HCT116 (cell line): ENCODE results near the gene FBXO34. TPM values are rescaled to one million over a fixed set of nuclear protein-coding genes. Genes with fewer than 3 reads are reported as not detected.

Experiments
- ATAC-seq: fragments of 200-7000 bp; cut with Tn5 transposase; 2 replicates; pipeline ENCODE4 v1.9.1; 2020; ENCODE audit warnings: mild to moderate bottlenecking, moderate library complexity
- BruUV-seq: library from RNA; stranded (reverse); fragments of 400-500 nt; replicated peaks from 2 replicates; lab custom pipeline; 2021; lab: Mats Ljungman, UMichigan
- CTCF ChIA-PET: fragments of 300-600 bp; sonication (Branson Sonifier 250); formaldehyde crosslinking; loops from one replicate; lab custom pipeline; 2021; ENCODE audit warnings: antibody characterized with exemption; lab: Charles Lee
- POLR2A ChIA-PET: fragments of 300-600, 350-600 bp; sonication (Branson Sonifier 250); formaldehyde crosslinking; loops from one replicate; lab custom pipeline; 2021; ENCODE audit warnings: antibody characterized with exemption; lab: Charles Lee
- RAD21 ChIA-PET, 2 experiments: fragments of 300-600 bp; sonication (Branson Sonifier 250); formaldehyde crosslinking; loops; one replicate each; lab custom pipeline; 2023; ENCODE audit warnings: low total read pairs in 2 of 2; ENCODE audit not compliant: uncharacterized antibody in 2 of 2, unreplicated experiment in 2 of 2, low non-redundant PET in 1 of 2; lab: Charles Lee
- DNase-seq: peaks from one replicate; pipeline ENCODE4 v3.0.0-alpha.2; 2010; ENCODE audit warnings: low read depth, low spot score
- H2AFZ ChIP-seq: fragments of 200-600 bp; shearing (Covaris generic), sonication (generic); 2 replicates; pipeline ENCODE4 v1.6.1; 2017; ENCODE audit warnings: low read depth, mixed run types, mixed read lengths, antibody characterized with exemption, low read length; ENCODE audit not compliant: poor library complexity, severe bottlenecking
- H3K27ac ChIP-seq: 2 replicates; pipeline ENCODE4 v1.5.1; 2012; ENCODE audit warnings: low read depth, low read length
- H3K27me3 ChIP-seq: fragments of 200-600 bp; sonication (generic); 2 replicates; pipeline ENCODE4 v1.6.1; 2016; ENCODE audit warnings: mixed run types, low read length, mixed read lengths; ENCODE audit not compliant: insufficient read depth
- H3K36me3 ChIP-seq, 2 experiments: fragments of 200-500 bp in 1 of 2; fragments of 200-600 bp in 1 of 2; sonication (Bioruptor generic) in 1 of 2; sonication (generic) in 1 of 2; 2 replicates each; pipeline versions ENCODE4 v1.5.1 to v1.6.1; 2014 to 2016; ENCODE audit warnings: low read length in 2 of 2, inconsistent platforms in 1 of 2, mixed read lengths in 1 of 2, mixed run types in 1 of 2; ENCODE audit not compliant: insufficient read depth in 2 of 2, control insufficient read depth in 1 of 2
- H3K4me1 ChIP-seq, 2 experiments: fragments of 200-600 bp in 1 of 2; sonication (generic) in 1 of 2; 2 replicates each; pipeline versions ENCODE4 v1.5.1 to v1.6.1; 2012 to 2017; ENCODE audit warnings: low read length in 2 of 2, inconsistent platforms in 1 of 2, mild to moderate bottlenecking in 1 of 2, mixed read lengths in 1 of 2, mixed run types in 1 of 2, moderate library complexity in 1 of 2; ENCODE audit not compliant: insufficient read depth in 2 of 2, control insufficient read depth in 1 of 2
- H3K4me2 ChIP-seq: fragments of 200-600 bp; sonication (generic); 2 replicates; pipeline ENCODE4 v1.6.1; 2017; ENCODE audit warnings: mixed run types, low read length, mixed read lengths
- H3K4me3 ChIP-seq, 2 experiments: fragments of 200-600 bp in 1 of 2; sonication (generic) in 1 of 2; replicated peaks in 1 of 2; 2 replicates each; pipeline ENCODE4 v1.5.1; 2011 to 2016; ENCODE audit warnings: low read length in 2 of 2, control low read depth in 1 of 2, low read depth in 1 of 2, mild to moderate bottlenecking in 1 of 2, mixed read lengths in 1 of 2, mixed run types in 1 of 2
- H3K79me2 ChIP-seq: fragments of 200-600 bp; sonication (generic); 2 replicates; pipeline ENCODE4 v1.6.1; 2017; ENCODE audit warnings: mild to moderate bottlenecking, mixed run types, low read length, moderate library complexity, mixed read lengths; ENCODE audit not compliant: insufficient read depth
- H3K9ac ChIP-seq: fragments of 200-600 bp; sonication (generic); 2 replicates; pipeline ENCODE4 v1.6.1; 2016; ENCODE audit warnings: low read length, mixed read lengths
- H3K9me2 ChIP-seq: fragments of 200-600 bp; sonication (generic), shearing (Covaris generic); 2 replicates; pipeline ENCODE4 v1.6.1; 2017; ENCODE audit warnings: mixed run types, mild to moderate bottlenecking, moderate library complexity; ENCODE audit not compliant: insufficient read depth
- H3K9me3 ChIP-seq, 2 experiments: fragments of 200-500 bp in 1 of 2; fragments of 200-600 bp in 1 of 2; sonication (Bioruptor generic) in 1 of 2; sonication (generic) in 1 of 2; 2 replicates each; pipeline ENCODE4 v1.6.1; 2014 to 2017; ENCODE audit warnings: low read length in 2 of 2, mixed read lengths in 2 of 2, inconsistent platforms in 1 of 2, low read depth in 1 of 2, mild to moderate bottlenecking in 1 of 2, mixed run types in 1 of 2, moderate library complexity in 1 of 2; ENCODE audit not compliant: control insufficient read depth in 1 of 2, insufficient read depth in 1 of 2
- H4K20me1 ChIP-seq: fragments of 200-600 bp; sonication (generic), shearing (Covaris generic); 2 replicates; pipeline ENCODE4 v1.6.1; 2017; ENCODE audit warnings: mixed run types, mild to moderate bottlenecking, moderate library complexity; ENCODE audit not compliant: insufficient read depth
- ATF3 ChIP-seq: IDR thresholded peaks from 2 replicates; pipeline ENCODE4 v1.6.1; 2012
- CBX3 ChIP-seq: IDR thresholded peaks from 2 replicates; pipeline ENCODE4 v1.6.1; 2012; ENCODE audit warnings: low read depth
- CEBPB ChIP-seq: IDR thresholded peaks from 2 replicates; pipeline ENCODE4 v1.6.1; 2012; ENCODE audit warnings: low read depth
- EZH2phosphoT487 ChIP-seq: fragments of 200-600 bp; IDR thresholded peaks from 2 replicates; pipeline ENCODE4 v1.6.1; 2018; ENCODE audit warnings: antibody characterized with exemption, borderline replicate concordance
- FOSL1 ChIP-seq: IDR thresholded peaks from 2 replicates; pipeline ENCODE4 v1.6.1; 2012; ENCODE audit warnings: low read depth
- JUND ChIP-seq: IDR thresholded peaks from 2 replicates; pipeline ENCODE4 v1.6.1; 2012
- RAD21 ChIP-seq: IDR thresholded peaks from 2 replicates; pipeline ENCODE4 v1.6.1; 2012; ENCODE audit warnings: low read depth, mild to moderate bottlenecking
- SP1 ChIP-seq: IDR thresholded peaks from 2 replicates; pipeline ENCODE4 v1.6.1; 2012; ENCODE audit warnings: low read depth
- TCF7L2 ChIP-seq: IDR thresholded peaks from 2 replicates; pipeline ENCODE4 v1.7.0; 2011; ENCODE audit warnings: borderline replicate concordance, inconsistent platforms; ENCODE audit not compliant: insufficient read depth, insufficient read length; ENCODE audit errors: extremely low read depth
- intact Hi-C: fragments of 100-400 bp; cut with micrococcal nuclease; formaldehyde crosslinking; loops from 2 replicates; pipeline ENCODE4 v1.10.0; 2022
- total RNA-seq: library from RNA; stranded (reverse); gene quantifications from one replicate; pipeline ENCODE4 v1.2.1, GENCODE V29; 2021; ENCODE audit not compliant: unreplicated experiment
- TF ChIP-seq, protein P1 (sequence below): IDR thresholded peaks from 2 replicates; pipeline ENCODE4 v1.6.1; 2012
- TF ChIP-seq, protein P2 (sequence below): IDR thresholded peaks from 2 replicates; pipeline ENCODE4 v1.6.1; 2012; ENCODE audit warnings: low read depth
- TF ChIP-seq, protein P3 (sequence below): IDR thresholded peaks from 2 replicates; pipeline ENCODE4 v1.6.1; 2011; ENCODE audit warnings: mild to moderate bottlenecking, low read length, moderate library complexity; ENCODE audit not compliant: insufficient replicate concordance; ENCODE audit errors: extremely low read depth

Gene FBXO34
- total RNA-seq, 1 experiment from 2014 or later = 26.9 TPM

DNA sequence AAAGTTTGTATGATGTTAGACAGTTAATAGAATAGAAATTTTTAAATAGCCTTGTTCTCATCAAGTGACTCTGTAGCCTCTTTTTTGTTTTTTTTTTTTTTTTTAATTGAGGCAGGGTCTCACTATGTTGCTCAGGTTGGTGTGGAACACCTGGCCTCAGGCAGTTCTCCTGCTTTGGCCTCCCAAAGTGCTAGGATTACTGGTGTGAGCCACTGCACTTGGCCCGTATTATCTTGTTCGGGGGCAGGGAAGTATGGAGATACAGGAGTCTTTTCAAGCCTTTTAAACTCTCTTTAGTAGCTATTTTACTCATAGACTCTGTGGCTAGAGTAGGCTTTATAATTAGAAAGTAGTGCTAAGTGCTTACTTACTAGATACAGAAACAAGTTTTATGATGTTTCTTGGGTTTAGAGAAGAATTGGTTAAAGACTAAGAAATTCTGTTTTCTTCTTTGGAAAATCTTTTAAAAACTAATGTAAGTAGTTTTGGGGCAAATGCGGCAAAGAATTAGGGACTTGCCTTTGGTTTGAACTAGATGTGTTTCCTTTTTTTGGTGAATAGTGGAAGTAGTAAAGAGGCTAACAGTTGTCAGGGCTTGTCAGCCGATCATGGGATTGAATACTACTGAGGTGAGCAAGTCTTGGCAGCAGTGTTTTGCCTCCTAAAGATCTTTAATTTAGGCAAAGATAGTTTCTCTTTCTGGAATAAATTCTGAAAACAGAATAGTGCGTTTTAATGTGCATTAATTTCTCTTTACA lies 31.3 kb downstream of the FBXO34 start (continued):
- TF ChIP-seq, protein P1, sequence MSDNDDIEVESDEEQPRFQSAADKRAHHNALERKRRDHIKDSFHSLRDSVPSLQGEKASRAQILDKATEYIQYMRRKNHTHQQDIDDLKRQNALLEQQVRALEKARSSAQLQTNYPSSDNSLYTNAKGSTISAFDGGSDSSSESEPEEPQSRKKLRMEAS = no peak
- TF ChIP-seq JUND = no peak
- TF ChIP-seq SP1 = no peak
- TF ChIP-seq, all 23 proteins: peak for 0

- Histone ChIP-seq H3K79me2 (peaks cover 87% of the 10 kb centered on the region), H3K9me3 (no peaks in the 10 kb centered on the region), H3K36me3 (no peaks in the 10 kb centered on the region), H3K4me2 (no peak overlapping the region), H3K4me3 (no peak overlapping the region), H2AFZ (no peak overlapping the region), H4K20me1 (no peaks in the 10 kb centered on the region; the same call in 1 of the 2 replicates), H3K4me1 (peaks cover 2 to 12% of the 10 kb centered on the region in 2 experiments; a peak in 3 of 4 replicates), H3K27me3 (no peaks in the 10 kb centered on the region), H3K9ac (no peak overlapping the region), H3K27ac (no peak overlapping the region), H3K9me2 (no peaks in the 10 kb centered on the region)
- TF ChIP-seq RAD21 (no peak), ATF3 (no peak), CBX3 (no peak), JUND (no peak), TCF7L2 (no peak), EZH2phosphoT487 (no peak), CEBPB (no peak), FOSL1 (no peak)
- TF ChIP-seq, protein P2, sequence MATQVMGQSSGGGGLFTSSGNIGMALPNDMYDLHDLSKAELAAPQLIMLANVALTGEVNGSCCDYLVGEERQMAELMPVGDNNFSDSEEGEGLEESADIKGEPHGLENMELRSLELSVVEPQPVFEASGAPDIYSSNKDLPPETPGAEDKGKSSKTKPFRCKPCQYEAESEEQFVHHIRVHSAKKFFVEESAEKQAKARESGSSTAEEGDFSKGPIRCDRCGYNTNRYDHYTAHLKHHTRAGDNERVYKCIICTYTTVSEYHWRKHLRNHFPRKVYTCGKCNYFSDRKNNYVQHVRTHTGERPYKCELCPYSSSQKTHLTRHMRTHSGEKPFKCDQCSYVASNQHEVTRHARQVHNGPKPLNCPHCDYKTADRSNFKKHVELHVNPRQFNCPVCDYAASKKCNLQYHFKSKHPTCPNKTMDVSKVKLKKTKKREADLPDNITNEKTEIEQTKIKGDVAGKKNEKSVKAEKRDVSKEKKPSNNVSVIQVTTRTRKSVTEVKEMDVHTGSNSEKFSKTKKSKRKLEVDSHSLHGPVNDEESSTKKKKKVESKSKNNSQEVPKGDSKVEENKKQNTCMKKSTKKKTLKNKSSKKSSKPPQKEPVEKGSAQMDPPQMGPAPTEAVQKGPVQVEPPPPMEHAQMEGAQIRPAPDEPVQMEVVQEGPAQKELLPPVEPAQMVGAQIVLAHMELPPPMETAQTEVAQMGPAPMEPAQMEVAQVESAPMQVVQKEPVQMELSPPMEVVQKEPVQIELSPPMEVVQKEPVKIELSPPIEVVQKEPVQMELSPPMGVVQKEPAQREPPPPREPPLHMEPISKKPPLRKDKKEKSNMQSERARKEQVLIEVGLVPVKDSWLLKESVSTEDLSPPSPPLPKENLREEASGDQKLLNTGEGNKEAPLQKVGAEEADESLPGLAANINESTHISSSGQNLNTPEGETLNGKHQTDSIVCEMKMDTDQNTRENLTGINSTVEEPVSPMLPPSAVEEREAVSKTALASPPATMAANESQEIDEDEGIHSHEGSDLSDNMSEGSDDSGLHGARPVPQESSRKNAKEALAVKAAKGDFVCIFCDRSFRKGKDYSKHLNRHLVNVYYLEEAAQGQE = no peak
- TF ChIP-seq, protein P3, sequence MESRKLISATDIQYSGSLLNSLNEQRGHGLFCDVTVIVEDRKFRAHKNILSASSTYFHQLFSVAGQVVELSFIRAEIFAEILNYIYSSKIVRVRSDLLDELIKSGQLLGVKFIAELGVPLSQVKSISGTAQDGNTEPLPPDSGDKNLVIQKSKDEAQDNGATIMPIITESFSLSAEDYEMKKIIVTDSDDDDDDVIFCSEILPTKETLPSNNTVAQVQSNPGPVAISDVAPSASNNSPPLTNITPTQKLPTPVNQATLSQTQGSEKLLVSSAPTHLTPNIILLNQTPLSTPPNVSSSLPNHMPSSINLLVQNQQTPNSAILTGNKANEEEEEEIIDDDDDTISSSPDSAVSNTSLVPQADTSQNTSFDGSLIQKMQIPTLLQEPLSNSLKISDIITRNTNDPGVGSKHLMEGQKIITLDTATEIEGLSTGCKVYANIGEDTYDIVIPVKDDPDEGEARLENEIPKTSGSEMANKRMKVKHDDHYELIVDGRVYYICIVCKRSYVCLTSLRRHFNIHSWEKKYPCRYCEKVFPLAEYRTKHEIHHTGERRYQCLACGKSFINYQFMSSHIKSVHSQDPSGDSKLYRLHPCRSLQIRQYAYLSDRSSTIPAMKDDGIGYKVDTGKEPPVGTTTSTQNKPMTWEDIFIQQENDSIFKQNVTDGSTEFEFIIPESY = no peak
- ChIA-PET RAD21 (interaction anchor here in 1 of 2 experiments (0.6 kb wide), 1 partner anchor 44 kb away, joined by 3 read pairs; no protein-coding TSS in a partner anchor), POLR2A (no interaction called here), CTCF (no interaction called here)
- intact Hi-C loops = no loop called here
- DNase-seq (no peak), ATAC-seq (no peak)
- no TSS peak for BruUV-seq
These were observed 31.9 kb downstream of the FBXO34 start for GRCh38 chr14:55303125-55303499.
